Measurements from ENCODE around the gene FBXL19. TPM values are rescaled to one million over a fixed set of nuclear protein-coding genes. Genes with fewer than 3 reads are reported as not detected.

Gene FBXL19
- total and polyA plus RNA-seq, 8 donors, result 11.2 to 26.8 (median 19.5) TPM

DNA sequence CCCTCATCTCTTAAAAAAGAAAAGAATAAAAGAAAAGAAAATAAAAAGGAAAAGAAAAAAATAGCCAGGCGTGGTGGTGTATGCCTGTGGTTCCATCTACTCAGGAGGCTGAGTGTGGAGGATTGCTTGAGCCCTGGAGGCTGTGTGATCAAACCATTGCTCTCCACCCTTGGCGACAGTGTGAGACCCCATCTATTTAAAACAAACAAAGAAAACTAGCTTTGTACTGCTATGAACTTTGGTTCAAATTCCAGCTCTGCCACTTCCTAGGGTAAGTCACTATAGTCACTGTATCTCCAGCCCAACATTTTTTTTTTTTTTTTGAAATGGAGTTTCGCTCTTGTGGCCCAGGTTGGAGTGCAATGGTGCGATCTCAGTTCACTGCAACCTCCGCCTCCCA lies 22.8 kb upstream of the FBXL19 start:
- no peak for TF ChIP-seq CTCF (IDR thresholded peaks at IDR 0.05)
- DNase-seq, result no peak
- no peaks in the 10 kb centered on the region for H3K36me3 ChIP-seq
- H3K27ac ChIP-seq, result no peak overlapping the region
- H3K4me3 ChIP-seq, result no peak overlapping the region
- H3K4me1 ChIP-seq, result peaks cover 21 to 53% of the 10 kb centered on the region in 2 donors
- intact Hi-C loops (cut with DNase I), result loop anchor here in 1 of 2 donors (5.0 kb wide), 1 partner anchor 53 kb away; no protein-coding TSS in a partner anchor
- H3K9me3 ChIP-seq, result no peaks in the 10 kb centered on the region
- no peaks in the 10 kb centered on the region for H3K27me3 ChIP-seq
- ATAC-seq, result no peak

GRCh38 chr16:30901201-30902028 lies 22.0 kb upstream of the FBXL19 start:
- intact Hi-C loops (cut with DNase I), result loop anchor here in 1 of 2 donors (5.0 kb wide), 1 partner anchor 54 kb away; no protein-coding TSS in a partner anchor
- no peak for DNase-seq
- no peak for ATAC-seq
- Histone ChIP-seq H3K9me3 (no peaks in the 10 kb centered on the region), H3K4me1 (peaks cover 21 to 45% of the 10 kb centered on the region in 2 donors), H3K4me3 (peak overlapping the region; percentile 28 to 52), H3K36me3 (no peaks in the 10 kb centered on the region), H3K27me3 (no peaks in the 10 kb centered on the region), H3K27ac (peak overlapping the region; percentile 93 to 97)
- TF ChIP-seq CTCF (IDR thresholded peaks at IDR 0.05), result no peak

DNA sequence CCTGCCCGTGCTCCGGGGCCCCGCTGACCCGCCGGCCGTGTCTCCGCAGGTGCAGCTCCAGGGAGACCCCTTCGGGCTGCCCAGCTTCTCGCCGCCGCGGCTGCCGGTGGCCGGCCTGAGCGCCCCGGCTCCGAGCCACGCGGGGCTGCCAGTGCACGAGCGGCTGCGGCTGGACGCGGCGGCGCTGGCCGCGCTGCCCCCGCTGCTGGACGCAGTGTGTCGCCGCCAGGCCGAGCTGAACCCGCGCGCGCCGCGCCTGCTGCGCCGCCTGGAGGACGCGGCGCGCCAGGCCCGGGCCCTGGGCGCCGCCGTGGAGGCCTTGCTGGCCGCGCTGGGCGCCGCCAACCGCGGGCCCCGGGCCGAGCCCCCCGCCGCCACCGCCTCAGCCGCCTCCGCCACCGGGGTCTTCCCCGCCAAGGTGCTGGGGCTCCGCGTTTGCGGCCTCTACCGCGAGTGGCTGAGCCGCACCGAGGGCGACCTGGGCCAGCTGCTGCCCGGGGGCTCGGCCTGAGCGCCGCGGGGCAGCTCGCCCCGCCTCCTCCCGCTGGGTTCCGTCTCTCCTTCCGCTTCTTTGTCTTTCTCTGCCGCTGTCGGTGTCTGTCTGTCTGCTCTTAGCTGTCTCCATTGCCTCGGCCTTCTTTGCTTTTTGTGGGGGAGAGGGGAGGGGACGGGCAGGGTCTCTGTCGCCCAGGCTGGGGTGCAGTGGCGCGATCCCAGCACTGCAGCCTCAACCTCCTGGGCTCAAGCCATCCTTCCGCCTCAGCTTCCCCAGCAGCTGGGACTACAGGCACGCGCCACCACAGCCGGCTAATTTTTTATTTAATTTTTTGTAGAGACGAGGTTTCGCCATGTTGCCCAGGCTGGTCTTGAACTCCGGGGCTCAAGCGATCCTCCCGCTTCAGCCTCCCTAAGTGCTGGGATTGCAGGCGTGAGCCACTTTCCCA lies 21.1 kb upstream of the FBXL19 start:
- H3K27ac ChIP-seq, result peak overlapping the region; percentile 93 to 97
- peak overlapping the region; percentile 28 to 52 for H3K4me3 ChIP-seq
- intact Hi-C loops (cut with DNase I), result loop anchor here in 1 of 2 donors (5.0 kb wide), 1 partner anchor 55 kb away; no protein-coding TSS in a partner anchor
- H3K27me3 ChIP-seq, result no peaks in the 10 kb centered on the region
- peaks cover 19 to 38% of the 10 kb centered on the region in 2 donors for H3K4me1 ChIP-seq
- peak; percentile 73 to 96 (median 76) for DNase-seq
- TF ChIP-seq CTCF (IDR thresholded peaks at IDR 0.05), result peak; percentile 12 to 40
- H3K36me3 ChIP-seq, result no peaks in the 10 kb centered on the region
- no peaks in the 10 kb centered on the region for H3K9me3 ChIP-seq
- ATAC-seq, result peak; percentile 93

DNA sequence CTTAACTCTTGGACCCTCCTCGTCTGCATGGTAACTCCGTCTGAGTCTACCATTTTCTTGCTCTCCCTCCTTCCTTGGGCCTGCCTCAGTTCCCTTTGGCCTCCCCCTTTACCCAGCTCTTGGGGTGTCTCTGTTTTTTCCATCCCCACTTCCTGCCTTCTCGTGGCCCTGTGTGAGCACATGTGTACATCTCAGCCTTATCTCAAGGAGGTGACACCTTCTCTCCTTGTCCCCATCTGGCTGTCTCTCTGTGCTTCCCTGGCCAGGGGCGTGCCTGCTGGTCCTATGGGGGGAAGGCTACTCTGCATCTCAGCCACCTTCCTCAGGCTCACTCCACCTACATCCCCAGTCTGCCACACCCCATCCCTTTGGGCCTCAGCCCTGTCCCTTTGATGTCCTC lies 20.4 kb upstream of the FBXL19 start:
- ATAC-seq, result no peak
- no peak for TF ChIP-seq CTCF (IDR thresholded peaks at IDR 0.05)
- H3K27me3 ChIP-seq, result no peaks in the 10 kb centered on the region

More for the DNA sequence above, 20.4 kb upstream of the FBXL19 start:
- Histone ChIP-seq H3K4me3 (peak overlapping the region; percentile 28 to 52), H3K4me1 (peaks cover 17 to 34% of the 10 kb centered on the region in 2 donors), H3K9me3 (no peaks in the 10 kb centered on the region), H3K27ac (peak overlapping the region; percentile 93 to 97), H3K36me3 (no peaks in the 10 kb centered on the region)
- intact Hi-C loops (cut with DNase I), result loop anchor here in 1 of 2 donors (5.0 kb wide), 1 partner anchor 56 kb away; no protein-coding TSS in a partner anchor
- DNase-seq, result no peak

Data from left lung (tissue), 10 donors.